Astrocyte (in vitro differentiated cells and primary cell): ENCODE data around the gene C1S.

Experiments used
- CTCF ChIP-seq: IDR thresholded peaks from 2 replicates; pipeline ENCODE4 v1.5.1; 2011; ENCODE audit warnings: low read depth, mild to moderate bottlenecking, inconsistent platforms, low read length, moderate library complexity; ENCODE audit not compliant: insufficient read depth
- EZH2 ChIP-seq: IDR thresholded peaks from 2 replicates; pipeline ENCODE4 v1.6.1; 2012; ENCODE audit warnings: mild to moderate bottlenecking, low read length, inconsistent platforms; ENCODE audit not compliant: insufficient read depth

- no peak for TF ChIP-seq CTCF
- no peak for TF ChIP-seq EZH2
Observed at GRCh38 chr12:7096979-7097378, 36.5 kb downstream of the C1S start.
